HG03565 (cell line): ENCODE data around the gene CAPN5.

Experiments used
- ATAC-seq: cut with Tn5 transposase; IDR thresholded peaks from one replicate; pipeline ENCODE4 v1.9.1; 2021; ENCODE audit warnings: mild to moderate bottlenecking, moderate library complexity; ENCODE audit not compliant: unreplicated experiment

CAPN5 gene

DNA sequence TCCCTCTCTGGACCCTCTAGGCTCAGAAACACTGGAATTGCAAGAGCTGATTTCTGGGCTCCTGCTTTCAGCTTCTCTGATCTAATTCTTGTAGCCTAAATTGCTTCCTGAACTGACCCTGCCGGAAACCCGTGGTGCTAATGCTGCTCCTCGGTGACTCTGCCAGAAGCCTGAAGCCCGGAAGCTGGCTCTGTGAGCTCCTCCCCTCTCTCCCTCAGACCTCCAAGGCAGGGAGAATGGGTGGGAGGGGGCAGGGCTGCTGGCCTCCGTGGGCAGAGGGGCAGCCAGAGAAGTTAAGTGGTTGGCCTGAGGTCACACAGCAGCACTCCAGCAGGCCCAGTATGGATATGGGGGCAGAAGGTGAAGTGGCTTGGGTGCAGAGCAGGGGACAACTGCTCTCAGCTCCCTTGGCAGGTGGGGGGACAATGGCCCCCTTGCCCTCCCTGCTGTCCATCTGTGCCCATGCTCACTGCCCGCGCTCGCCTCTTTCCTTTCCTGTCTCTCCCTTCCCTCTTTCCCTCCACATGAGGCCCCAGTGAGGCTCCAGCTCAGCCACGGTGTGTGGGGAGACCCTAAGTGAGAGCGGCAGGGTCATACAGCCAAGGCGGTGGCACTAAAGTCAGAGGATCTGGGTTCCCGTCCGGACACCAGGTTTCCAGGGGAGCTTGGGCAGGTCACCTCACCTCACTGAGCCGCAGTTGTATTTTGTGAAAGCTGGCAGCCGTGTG, 16.2 kb downstream of the CAPN5 start:
- ATAC-seq = no peak

DNA sequence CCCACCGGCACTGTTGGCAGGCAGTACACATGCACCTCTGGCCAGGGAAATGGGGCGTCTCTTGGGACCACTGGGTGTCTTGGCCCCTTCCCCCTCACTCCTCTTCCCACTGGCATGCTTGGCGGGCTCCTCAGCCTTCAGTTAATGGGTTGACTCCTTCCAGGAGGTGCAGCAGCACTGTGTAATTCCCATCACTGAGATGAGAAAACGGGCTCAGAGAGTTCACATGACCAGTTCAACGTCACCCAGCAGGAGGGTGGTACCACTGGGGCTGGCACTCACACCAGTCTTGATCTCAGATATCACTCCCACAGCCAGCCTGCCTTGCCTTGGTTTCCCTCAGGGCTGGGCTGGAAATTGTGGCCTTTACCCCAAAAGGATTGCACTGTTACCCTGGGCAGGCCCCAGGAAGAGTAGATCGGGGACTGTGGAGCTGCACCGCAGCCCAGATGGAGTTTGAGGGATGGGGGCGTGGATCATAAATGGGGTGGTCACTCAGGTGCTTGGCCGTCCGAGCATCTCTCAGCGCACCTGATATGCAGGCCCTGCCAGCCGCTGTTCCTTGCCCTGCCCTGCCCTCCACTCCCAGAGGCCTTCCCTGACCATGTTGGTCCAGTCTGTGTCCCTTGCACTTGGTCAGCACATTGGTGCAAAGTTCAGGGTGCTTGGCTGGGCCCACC, 16.9 kb downstream of the CAPN5 start:
- ATAC-seq = no peak

- no peak for ATAC-seq
These were observed 17.9 kb downstream of the CAPN5 start for GRCh38 chr11:77084581-77085191.

DNA sequence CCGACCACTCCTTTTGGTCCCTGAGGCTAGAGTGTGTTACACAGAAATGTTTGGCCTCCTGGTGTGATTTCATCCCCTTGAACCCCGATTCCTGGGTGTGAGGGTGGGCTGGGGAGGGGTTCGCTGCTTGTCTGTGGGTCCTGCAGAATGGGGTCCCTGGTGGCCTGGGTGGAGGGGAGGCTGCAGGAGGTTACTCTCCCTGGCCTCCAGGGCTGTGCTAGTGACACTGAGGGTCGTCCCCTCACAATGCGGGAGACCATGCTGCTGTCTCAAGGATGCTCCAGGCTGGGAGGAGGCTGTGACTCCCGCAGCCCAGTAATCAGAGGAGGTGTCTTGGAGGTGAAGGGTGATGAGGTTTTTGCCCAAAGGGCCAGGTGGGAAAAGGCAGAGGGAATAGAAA, 18.9 kb downstream of the CAPN5 start:
- ATAC-seq = no peak

- ATAC-seq = no peak
These were observed 20.0 kb downstream of the CAPN5 start for GRCh38 chr11:77086521-77087472.

DNA sequence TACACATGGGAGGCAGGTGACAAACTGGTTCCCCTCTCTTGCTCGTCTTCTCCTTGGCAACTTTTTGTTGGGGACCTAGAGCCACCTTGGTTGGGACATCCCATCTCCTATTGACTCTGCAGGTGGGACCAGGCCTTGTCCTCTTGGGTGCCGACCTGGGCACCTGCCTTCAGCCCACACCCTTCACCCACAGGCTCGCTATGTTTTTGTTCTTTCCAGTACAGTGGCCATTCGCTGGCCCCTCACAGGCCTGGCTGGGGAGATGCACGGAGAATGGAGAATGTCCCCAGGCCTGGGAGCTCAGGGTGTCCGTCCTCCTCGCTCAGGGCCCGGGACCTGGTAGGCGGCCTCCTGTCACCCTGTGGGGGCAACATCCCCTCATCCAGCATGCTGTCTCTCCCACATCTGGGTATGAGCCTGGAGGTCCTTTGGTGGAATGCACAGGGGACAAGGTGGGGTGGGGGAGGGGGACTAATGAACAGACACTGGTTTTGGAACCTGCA, 21.0 kb downstream of the CAPN5 start:
- ATAC-seq = no peak

- ATAC-seq = no peak
These were observed 21.6 kb downstream of the CAPN5 start for GRCh38 chr11:77088236-77089003.

DNA sequence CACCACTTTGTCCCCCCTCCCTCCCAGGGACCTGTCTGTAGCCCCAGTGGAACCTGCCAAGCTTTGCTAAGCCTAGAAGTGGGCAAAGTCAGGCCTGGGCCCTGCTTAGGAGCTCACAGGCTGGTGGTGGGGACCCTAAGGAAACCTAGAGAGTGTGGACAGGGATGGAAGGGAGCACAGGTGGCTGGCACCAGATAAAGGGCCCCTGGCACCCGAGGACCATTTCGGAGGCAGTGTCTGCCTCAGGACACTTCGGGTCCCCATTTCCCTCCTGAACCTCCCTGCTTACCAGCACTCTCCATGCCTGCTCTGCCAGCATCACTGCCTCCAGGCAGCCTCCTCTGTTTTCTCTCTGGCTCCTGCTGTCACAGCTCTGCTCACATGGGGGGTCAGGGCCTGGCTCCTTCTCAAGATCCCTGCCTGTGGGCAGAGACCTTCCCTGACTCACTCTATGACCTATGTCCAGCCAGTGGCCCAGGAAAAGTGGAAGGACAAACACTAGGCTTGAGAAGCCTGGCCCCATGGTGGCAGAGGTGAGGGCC, 22.3 kb downstream of the CAPN5 start:
- no peak for ATAC-seq

GRCh38 chr11:77090046-77090372, 23.2 kb downstream of the CAPN5 start:
- no peak for ATAC-seq

DNA sequence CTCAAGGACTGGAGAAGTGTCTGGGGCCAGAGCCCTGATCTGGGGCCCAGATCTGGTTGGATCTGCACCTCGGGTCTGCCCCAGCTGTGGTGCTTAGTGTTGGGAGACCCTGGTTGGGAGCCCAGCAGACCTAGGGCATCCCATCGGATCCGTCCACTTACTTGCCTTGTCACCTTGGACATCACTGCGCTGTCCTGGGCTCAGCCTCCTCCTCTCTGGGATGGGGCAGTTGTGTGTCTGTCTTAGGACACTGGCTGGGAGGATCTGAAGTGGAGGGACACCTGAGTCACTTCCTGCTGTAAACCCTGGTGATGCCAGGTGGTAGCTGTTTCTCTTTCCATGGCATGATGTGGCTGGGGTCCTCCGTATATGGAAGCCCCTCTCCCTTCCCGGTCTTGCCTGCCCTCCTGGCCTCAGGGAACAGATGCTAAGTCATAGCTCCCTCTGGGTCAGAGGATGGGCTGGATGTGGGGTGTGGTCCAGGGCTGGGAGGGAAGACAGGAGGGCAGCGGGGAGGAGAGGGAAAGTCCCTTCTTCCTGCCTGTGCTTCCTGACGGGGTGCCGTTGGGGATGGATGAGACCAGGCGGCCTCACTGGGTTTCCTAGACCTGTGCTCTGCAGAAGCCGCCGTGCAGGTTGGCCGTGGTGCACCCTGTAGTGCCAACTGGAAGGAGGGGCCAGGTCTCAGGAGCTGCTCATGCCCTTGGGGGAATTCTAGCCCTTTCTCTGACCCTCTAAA, 23.8 kb downstream of the CAPN5 start:
- no peak for ATAC-seq

GRCh38 chr11:77091146-77091940, 24.6 kb downstream of the CAPN5 start:
- no peak for ATAC-seq

GRCh38 chr11:77092382-77092781, 25.6 kb downstream of the CAPN5 start:
- no peak for ATAC-seq

DNA sequence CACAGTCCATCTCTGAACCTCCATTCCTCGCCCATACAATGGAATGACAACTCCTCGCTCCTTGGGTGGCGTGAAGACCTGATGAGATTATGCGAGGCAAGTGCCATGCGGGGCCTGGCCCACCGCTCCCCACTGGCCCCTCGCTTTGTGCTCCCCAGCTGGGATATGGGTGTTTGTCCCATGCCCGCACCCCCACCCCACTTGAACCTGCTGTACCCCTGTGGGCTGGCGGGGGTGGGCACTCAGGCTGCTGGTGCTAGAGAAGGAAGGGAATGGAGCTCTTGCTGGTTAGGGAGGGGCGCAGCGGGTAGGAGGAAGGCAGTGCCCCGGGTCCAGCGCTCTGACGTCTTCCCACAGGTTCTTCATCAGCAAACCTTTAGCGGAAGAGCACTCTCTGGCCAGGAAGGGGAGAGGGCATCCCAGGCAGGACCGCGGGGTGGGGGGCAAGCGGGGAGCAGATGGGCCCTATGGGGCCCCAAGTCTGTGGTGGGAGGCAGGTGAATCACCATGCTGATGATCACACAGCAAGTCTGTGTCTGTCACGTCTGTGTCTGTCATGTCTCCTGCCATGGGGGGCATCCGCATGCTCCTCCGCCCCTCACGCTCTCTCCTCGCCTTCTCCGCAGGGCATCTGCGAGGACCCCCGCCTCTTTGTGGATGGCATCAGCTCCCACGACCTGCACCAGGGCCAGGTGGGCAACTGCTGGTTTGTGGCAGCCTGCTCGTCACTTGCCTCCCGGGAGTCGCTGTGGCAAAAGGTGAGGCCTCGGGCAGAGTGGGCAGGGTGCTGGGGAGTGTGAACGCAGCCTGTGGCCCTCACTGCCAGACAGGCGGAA, 26.5 kb downstream of the CAPN5 start:
- no peak for ATAC-seq

DNA sequence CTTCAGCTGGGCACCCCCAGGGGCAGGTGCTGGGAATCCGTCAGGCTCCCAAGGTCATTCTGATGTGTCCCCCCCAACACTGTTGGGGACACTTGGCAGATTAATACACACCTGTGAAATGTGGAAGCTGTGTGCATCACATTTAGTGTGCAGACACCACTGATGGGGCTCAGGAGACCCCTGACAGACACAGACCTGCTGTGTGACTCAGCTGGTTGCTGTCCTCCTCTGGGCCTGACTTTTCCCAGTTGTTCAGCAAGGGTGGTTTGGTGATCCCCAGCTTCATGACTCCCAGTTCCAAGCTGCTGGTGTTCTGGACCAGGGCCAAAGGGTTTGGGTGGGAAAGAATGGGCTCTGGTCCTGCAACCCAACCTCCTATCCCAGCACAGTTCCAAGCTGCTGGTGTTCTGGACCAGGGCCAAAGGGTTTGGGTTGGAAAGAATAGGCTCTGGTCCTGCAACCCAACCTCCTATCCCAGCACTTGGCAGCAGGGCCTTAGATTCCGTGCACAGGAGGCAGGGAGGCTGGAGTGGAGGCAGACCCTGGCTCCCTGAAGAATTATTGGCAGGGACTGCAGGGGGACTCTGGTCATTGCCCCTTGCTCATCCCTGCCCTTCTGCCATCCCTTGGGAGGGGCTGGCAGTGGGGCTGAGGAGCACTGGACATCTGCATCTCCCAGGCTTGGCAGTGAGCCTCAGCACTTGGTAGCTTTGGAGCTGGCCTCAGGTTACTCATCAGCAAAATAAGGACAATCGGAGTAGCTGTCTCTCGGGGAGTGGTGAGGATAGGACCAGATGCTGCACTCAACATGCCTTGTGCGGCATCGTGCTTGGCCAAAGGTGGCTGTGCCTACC, 27.4 kb downstream of the CAPN5 start:
- ATAC-seq = no peak

- ATAC-seq = no peak
These were observed 28.1 kb downstream of the CAPN5 start for GRCh38 chr11:77094841-77095365.
